Measurements from ENCODE around the gene OR8D1. TPM values are rescaled to one million over a fixed set of nuclear protein-coding genes. Genes with fewer than 3 reads are reported as not detected.

The OR8D1 gene
- total and polyA plus RNA-seq, 2 of the 8 experiments (the other 6 are each of a cell fraction or from before 2014, with no cell fraction given) = not detected

- TF ChIP-seq MAFK (IDR thresholded peaks at IDR 0.05; ENCODE audit: low read depth, low read length) = no peak
- TF ChIP-seq MAX (IDR thresholded peaks at IDR 0.05) = no peak
- TF ChIP-seq CHD2 (IDR thresholded peaks at IDR 0.05; ENCODE audit: low read length) = no peak
- TF ChIP-seq EGR1 (IDR thresholded peaks at IDR 0.05; ENCODE audit: borderline replicate concordance, low read depth, low read length) = no peak
- no peak for TF ChIP-seq TCF12 (IDR thresholded peaks at IDR 0.05; ENCODE audit: low read depth, low read length)
- no peak for TF ChIP-seq SIN3A (conservative IDR thresholded peaks at IDR 0.05 in 1 of 2, IDR thresholded peaks at IDR 0.05 in 1 of 2; ENCODE audit: low read depth in 1 of 2, low read length in 2 of 2)
- no peak for TF ChIP-seq CBX8 (IDR thresholded peaks at IDR 0.05; ENCODE audit: borderline replicate concordance, low read depth, low read length)
Measured at GRCh38 chr11:124339396-124340141, 25.8 kb upstream of the OR8D1 start (continued).
